C4-2B (cell line): ENCODE measurements around the gene ANKRD52.

Experiments used
- ZFX ChIP-seq: fragments of 450-650 bp; IDR thresholded peaks from 2 replicates; pipeline ENCODE4 v1.6.1; 2017
- TF ChIP-seq, protein P1 (sequence below): fragments of 450-650 bp; conservative IDR thresholded peaks from 2 replicates; pipeline ENCODE4 v1.5.1; 2017; ENCODE audit warnings: mild to moderate bottlenecking

DNA sequence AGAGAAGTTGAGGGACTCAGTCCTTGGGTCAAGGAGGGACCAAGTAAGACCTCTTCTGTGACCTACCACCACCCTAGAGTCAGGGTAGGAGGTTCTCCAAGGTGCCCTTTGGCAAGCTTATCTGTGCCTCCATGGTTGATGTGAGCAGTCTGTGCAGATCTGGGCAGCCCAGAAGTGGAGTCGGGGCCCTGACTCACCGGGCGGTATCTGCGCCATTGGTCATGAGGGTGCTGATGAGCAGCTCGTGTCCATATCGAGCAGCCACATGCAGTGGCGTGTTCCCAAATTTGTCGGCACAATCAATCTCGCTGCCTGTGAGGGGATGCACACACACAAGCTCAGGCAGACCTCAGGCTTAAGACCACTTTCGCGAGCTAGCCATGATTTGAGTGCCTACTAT, 5.1 kb downstream of the ANKRD52 start:
- TF ChIP-seq, protein P1, sequence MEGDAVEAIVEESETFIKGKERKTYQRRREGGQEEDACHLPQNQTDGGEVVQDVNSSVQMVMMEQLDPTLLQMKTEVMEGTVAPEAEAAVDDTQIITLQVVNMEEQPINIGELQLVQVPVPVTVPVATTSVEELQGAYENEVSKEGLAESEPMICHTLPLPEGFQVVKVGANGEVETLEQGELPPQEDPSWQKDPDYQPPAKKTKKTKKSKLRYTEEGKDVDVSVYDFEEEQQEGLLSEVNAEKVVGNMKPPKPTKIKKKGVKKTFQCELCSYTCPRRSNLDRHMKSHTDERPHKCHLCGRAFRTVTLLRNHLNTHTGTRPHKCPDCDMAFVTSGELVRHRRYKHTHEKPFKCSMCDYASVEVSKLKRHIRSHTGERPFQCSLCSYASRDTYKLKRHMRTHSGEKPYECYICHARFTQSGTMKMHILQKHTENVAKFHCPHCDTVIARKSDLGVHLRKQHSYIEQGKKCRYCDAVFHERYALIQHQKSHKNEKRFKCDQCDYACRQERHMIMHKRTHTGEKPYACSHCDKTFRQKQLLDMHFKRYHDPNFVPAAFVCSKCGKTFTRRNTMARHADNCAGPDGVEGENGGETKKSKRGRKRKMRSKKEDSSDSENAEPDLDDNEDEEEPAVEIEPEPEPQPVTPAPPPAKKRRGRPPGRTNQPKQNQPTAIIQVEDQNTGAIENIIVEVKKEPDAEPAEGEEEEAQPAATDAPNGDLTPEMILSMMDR, result no peak
- TF ChIP-seq ZFX, result no peak
